LNCAP (cell line): Measurements from ENCODE around the gene GRAMD1B.

Experiments used
- CTCF ChIP-seq: fragments of 450-650 bp; IDR thresholded peaks from 2 replicates; pipeline ENCODE4 v1.5.1; 2017; ENCODE audit warnings: mild to moderate bottlenecking

Gene GRAMD1B

GRCh38 chr11:123429913-123430720, at the start of gene GRAMD1B:
TSS of gene GRAMD1B (plus strand) at chr11:123430269. CDS start at chr11:123430793, 524 bp downstream.
- no peak for TF ChIP-seq CTCF

GRCh38 chr11:123381149-123381548, 48.9 kb upstream of the GRAMD1B start:
- no peak for TF ChIP-seq CTCF

DNA sequence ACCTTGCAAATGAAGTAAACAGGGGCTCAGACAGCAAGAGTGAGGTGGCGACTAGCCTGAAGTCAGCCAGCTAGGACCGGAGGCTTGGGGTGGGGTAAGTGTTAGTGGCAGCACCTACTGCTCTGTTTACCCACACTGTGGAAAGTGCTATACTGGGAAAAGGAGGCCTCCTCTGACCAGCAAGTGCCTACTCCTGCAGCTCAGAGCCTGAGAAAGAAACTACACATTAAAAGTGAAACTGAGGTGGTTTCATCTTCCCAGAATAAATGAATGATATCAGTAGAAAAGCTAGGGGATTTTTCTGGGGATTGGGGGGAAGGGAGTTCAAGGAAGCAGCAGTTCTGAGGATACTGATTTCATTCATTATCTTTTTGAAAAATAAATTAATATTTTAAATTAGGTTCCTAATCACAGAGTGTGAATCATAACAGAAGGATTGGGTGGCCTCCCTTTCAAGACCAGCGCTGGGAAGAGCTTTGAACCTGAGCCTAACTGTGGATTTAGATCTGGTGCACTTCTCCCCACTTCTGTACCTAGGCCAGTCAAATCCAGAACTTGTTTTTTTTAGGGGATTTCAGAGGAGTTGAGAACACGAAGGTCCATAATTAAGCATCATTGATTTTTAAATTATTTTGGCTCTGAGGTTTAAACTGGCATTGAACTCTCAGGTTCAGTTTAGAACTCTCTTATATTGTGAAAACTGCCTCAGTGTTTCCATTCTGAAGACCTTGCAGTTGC, 48.1 kb upstream of the GRAMD1B start:
- TF ChIP-seq CTCF = no peak

GRCh38 chr11:123382555-123383074, 47.5 kb upstream of the GRAMD1B start:
- TF ChIP-seq CTCF = no peak

- no peak for TF ChIP-seq CTCF
These were observed 46.0 kb upstream of the GRAMD1B start for GRCh38 chr11:123384116-123384515.

GRCh38 chr11:123386796-123387510, 43.1 kb upstream of the GRAMD1B start:
- TF ChIP-seq CTCF = no peak

- no peak for TF ChIP-seq CTCF
These were observed 41.4 kb upstream of the GRAMD1B start for GRCh38 chr11:123388640-123389039.
